HT1080 (cell line): ENCODE measurements around the gene NUDT1. TPM values are rescaled to one million over a fixed set of nuclear protein-coding genes. Genes with fewer than 3 reads are reported as not detected.

Source experiments
- DNase-seq: peaks from one replicate; pipeline ENCODE4 v3.0.0-alpha.2; 2015; ENCODE audit warnings: low read depth
- total RNA-seq: library from RNA; depleted of rRNA; stranded (reverse); fragments of >200 nt; shearing (Covaris generic); gene quantifications from 2 replicates; pipeline ENCODE4 v1.2.3, GENCODE V29; 2014

NUDT1 gene
- total RNA-seq, 1 experiment from 2014 or later = 58.9 TPM

- DNase-seq = no peak
Observed at GRCh38 chr7:2247141-2247995, 5.3 kb downstream of the NUDT1 start.

GRCh38 chr7:2248984-2249694 lies 7.1 kb downstream of the NUDT1 start:
- DNase-seq = peak; percentile 95

GRCh38 chr7:2249744-2250323 lies 7.8 kb downstream of the NUDT1 start:
- no peak for DNase-seq

GRCh38 chr7:2251381-2251780 lies 9.4 kb downstream of the NUDT1 start:
- DNase-seq = no peak

GRCh38 chr7:2251841-2252771 lies 10.1 kb downstream of the NUDT1 start:
- no peak for DNase-seq

- DNase-seq = no peak
Observed at GRCh38 chr7:2253021-2253420, 11.0 kb downstream of the NUDT1 start.

- no peak for DNase-seq
Observed at GRCh38 chr7:2253525-2254244, 11.7 kb downstream of the NUDT1 start.

- DNase-seq = no peak
Observed at GRCh38 chr7:2254429-2255144, 12.6 kb downstream of the NUDT1 start.

GRCh38 chr7:2255145-2256139 lies 13.4 kb downstream of the NUDT1 start:
- peak; percentile 34 for DNase-seq

- no peak for DNase-seq
Observed at GRCh38 chr7:2256306-2257045, 14.4 kb downstream of the NUDT1 start.

- DNase-seq = no peak
Observed at GRCh38 chr7:2257046-2257551, 15.1 kb downstream of the NUDT1 start.

- no peak for DNase-seq
Observed at GRCh38 chr7:2257651-2258050, 15.6 kb downstream of the NUDT1 start.

- no peak for DNase-seq
Observed at GRCh38 chr7:2258661-2259365, 16.8 kb downstream of the NUDT1 start.

GRCh38 chr7:2259480-2259879 lies 17.5 kb downstream of the NUDT1 start:
- DNase-seq = no peak

- DNase-seq = no peak
Observed at GRCh38 chr7:2260820-2261219, 18.8 kb downstream of the NUDT1 start.

- DNase-seq = no peak
Observed at GRCh38 chr7:2261611-2262010, 19.6 kb downstream of the NUDT1 start.

GRCh38 chr7:2263176-2263575 lies 21.1 kb downstream of the NUDT1 start:
- DNase-seq = no peak
